GM04504 (cell line): ENCODE results near the gene HSPG2.
A peak's percentile ranks its signal among the peaks of the same experiment; 100 is the strongest.
"Not testable (repeated sequence)": the region's sequence is repeated elsewhere in the genome, so short reads cannot be mapped to it uniquely, and the experiment has no call there.

ENCODE experiments used
- DNase-seq: peaks from one replicate; pipeline ENCODE4 v3.0.0-alpha.2; 2012; ENCODE audit warnings: low read depth

The HSPG2 gene

GRCh38 chr1:21955501-21956281 is 18.6 kb upstream of the HSPG2 start:
- no peak for DNase-seq

DNA sequence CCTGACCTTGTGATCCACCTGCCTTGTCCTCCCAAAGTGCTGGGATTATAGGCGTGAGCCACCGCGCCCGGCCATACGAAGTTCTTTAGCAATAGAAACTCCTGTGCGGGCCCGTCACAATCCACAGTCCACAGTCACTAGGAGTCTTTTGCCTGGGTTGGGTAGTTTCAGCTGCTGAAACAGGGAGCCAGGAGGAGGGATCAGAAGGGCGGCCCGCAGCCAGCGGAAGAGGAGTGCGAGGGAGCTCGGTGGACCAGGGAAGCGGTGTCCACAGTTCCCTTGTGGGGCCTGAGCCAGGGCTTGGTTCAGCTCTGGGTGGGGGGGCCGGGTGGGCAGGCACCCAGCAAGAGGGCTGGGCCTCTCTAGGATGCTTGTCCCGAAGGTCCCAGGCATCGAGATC is 17.9 kb upstream of the HSPG2 start:
- no peak for DNase-seq

GRCh38 chr1:21952786-21953520 is 15.8 kb upstream of the HSPG2 start:
- DNase-seq, result no peak

DNA sequence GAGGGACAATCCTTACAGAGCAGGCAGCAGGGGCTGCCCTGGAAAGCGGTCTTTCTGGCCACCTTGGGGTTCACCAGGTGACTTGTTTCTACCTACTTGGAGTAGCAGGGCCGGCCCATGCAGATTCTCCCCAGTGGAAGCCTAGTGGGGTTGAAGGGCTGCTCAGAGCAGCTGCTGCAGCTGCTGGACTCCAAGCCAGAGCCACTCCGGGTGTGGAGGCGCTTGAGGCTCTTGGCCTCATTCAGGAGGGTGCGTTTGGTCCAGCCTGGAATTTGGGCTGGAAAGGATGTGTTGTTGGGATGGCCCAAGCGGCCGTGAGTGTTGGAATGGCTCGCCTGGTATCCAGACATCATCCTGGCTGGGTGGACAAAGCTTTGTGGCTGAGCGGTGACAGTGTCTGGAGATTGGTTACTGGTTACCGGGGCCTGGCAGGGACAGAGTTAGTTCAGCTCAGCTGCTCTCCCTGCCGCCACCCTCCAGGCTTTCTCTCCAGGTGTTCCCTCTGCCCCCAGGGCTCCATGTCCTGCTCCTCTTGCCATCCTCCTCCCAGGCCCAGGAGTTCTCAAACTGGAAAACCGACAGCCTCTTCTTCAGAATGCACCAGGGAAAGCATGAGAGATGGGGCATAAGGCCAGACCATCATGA is 14.2 kb upstream of the HSPG2 start:
- DNase-seq, result no peak

- no peak for DNase-seq
These were observed 13.6 kb upstream of the HSPG2 start for GRCh38 chr1:21950734-21951133.

GRCh38 chr1:21946836-21947587 is 9.9 kb upstream of the HSPG2 start:
- DNase-seq, result no peak

DNA sequence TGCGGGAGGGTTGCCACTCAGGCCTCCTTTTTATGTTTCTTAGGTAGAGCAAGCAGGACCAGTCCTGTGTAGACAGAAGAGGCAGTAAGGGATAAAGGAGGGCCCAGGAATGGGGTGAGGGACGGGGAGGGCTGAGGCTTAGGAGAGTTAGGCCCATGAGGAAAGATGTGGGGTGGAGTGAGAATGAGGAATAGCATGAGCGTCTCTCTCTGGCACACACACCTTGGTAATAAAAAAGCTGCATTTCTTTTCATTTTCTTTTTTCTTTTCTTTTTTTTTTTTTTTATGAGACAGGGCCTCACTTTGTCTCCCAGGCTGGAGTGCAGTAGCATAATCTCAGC is 7.6 kb upstream of the HSPG2 start:
- DNase-seq, result no peak

DNA sequence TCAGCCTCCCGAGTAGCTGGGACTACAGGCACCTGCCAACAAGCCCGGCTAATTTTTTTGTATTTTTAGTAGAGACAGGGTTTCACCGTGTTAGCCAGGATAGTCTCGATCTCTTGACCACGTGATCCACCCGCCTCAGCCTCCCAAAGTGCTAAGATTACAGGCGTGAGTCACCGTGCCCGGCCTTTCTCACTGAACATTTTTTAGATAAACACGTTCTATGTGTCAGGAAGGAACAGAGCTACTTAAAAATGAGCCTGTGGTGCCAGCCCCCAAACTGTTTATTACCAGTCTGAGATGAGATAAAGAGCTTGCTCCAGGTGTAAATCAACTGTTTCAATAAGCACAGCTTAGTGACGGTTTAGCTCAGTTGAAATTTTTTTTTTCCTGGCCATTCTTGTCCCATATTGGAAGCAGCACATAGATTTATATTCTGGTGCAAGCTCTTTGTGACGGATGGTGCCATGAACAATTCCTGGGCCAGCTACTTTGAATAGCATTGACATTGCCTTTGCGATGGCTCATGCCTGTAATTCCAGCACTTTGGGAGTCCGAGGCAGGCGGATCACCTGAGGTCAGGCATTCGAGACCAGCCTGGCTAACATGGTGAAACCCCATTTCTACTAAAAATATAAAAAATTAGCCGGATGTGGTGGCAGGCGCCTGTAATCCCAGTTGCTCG is 6.0 kb upstream of the HSPG2 start:
- DNase-seq, result not testable (repeated sequence)

DNA sequence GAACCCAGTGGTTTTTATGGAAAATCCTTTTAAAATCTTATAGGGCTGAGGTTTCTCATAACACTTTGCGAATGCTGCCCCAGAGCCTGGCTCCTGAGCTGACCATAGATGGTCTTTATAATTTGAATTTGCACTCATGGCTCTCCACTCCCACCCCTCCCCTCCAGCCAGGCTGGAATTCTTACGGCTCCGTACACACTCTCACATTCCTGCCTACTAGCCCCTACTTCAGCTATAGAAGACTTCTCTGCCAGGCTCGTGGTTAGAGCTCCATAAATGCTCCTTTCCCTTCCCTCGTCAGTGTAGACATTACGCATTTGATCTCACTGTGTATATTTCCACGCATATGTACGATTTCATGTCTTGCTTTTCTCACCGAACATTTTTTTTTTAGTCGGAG is 5.4 kb upstream of the HSPG2 start:
- DNase-seq, result no peak

DNA sequence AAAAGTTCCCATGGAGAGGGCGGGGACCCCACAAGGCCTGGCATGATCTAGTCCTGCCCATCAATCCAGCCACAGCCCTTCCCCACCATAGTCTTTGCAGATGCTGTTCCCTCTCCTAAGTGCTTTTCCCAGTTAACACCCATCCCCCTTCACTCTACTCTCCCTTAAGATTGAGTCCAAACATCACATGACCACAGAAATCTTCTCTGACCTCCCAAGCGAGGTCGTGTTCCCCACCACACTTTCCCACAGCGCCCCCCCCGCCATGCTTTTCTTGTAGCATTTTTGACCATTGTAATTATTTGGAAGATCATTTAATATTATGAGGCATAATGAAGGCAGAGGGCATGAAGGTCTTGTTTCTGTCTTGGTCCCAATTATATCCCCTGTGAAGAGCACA is 4.3 kb upstream of the HSPG2 start:
- DNase-seq, result no peak

- DNase-seq, result no peak
These were observed 3.4 kb upstream of the HSPG2 start for GRCh38 chr1:21940492-21940891.

DNA sequence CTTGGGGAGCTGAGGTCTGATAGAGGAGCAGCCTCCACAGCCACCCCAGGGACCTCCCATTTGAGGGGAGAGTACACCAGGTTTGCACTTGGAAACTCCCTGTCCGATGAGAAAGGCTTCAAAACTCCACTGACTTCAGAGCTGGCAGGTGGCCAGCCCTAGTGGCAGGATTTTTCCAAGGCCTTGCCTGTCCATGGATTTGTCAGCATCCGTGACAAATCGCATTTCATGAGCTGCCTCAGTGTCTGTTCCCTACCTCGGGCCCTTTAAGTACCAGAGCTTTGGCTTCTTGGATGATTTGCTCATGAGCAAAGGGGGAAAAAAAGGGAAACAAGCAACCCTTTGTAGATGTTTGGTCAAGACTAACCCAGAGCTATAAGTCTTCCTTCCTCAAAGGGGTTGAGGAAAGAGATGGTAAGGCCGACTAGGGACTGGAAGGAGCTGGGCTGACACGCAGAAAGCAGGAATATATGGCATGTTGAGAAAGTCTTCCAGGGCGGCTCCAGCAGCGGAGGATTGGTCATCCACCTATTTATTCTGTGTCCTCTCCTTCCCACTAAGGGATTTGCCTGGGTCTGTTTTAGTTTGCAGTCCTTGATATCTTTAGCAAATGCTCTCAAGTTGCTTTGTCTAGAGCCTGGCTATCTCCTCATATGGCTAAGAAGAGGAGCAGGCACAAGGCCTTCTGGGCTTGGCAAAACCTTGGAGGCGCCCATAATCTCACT is 2.7 kb upstream of the HSPG2 start:
- DNase-seq, result peak; percentile 95

DNA sequence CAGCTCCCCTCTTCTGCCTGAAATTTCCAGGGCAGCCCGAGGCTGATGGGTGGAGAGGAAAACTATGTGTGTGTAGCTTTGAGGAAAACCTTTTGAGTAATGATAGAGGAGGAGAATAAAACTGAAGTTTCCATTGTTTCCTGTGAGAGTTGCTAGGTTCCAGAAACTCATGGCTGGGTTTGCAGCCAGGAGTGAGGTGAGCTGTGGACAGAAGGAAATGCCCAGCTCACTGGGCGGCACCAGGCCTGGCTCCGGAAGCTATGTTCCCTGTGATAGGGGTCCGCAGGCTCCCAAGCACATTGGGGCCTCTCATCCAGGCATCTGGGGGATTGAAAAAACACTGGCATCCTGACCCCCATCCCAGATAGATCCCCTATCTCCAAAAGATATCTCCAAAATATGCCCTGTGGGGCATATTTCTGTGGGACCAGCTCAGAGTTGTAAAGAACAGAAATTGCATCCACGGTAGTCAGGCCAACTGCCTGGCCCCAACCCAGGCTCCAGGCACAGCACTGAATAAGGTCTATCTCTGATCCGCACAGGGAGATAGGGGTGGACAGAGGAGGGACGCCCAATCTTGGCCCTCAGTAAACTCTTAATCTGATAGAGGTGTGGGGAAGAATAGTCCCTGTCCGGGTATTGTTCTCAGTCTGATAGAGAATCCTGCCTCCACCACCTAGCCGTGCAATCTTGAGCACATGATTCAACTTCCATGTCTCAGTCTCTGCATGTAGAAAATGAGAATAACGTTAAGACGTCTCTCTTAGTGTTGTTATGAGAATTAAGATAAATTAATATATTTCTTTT is 1.8 kb upstream of the HSPG2 start:
- no peak for DNase-seq

- DNase-seq, result peak; percentile 51
These were observed 437 bp upstream of the HSPG2 start for GRCh38 chr1:21937372-21938121.

- no peak for DNase-seq
These were observed 611 bp downstream of the HSPG2 start for GRCh38 chr1:21936366-21937031.

- DNase-seq, result no peak
These were observed 1.2 kb downstream of the HSPG2 start for GRCh38 chr1:21935891-21936365.

- DNase-seq, result no peak
These were observed 1.7 kb downstream of the HSPG2 start for GRCh38 chr1:21935393-21935804.

GRCh38 chr1:21933397-21934248 is 3.5 kb downstream of the HSPG2 start:
- no peak for DNase-seq
